HG02763 (cell line): ENCODE measurements around the gene FRAS1.

ENCODE experiments used
- ATAC-seq: cut with Tn5 transposase; IDR thresholded peaks from one replicate; pipeline ENCODE4 v1.9.1; 2021; ENCODE audit warnings: mild to moderate bottlenecking, moderate library complexity; ENCODE audit not compliant: unreplicated experiment

The FRAS1 gene

GRCh38 chr4:78565971-78566372, 508.8 kb downstream of the FRAS1 start:
- ATAC-seq, result no peak

GRCh38 chr4:78566834-78567499, 509.8 kb downstream of the FRAS1 start:
- peak; percentile 68 for ATAC-seq

GRCh38 chr4:78567500-78568060, 510.5 kb downstream of the FRAS1 start:
- ATAC-seq, result no peak

GRCh38 chr4:78568640-78569305, 511.6 kb downstream of the FRAS1 start:
- ATAC-seq, result peak; percentile 62

- no peak for ATAC-seq
Observed at GRCh38 chr4:78569306-78569821, 512.2 kb downstream of the FRAS1 start.

- ATAC-seq, result no peak
Observed at GRCh38 chr4:78570117-78570516, 513.0 kb downstream of the FRAS1 start.

- ATAC-seq, result no peak
Observed at GRCh38 chr4:78571804-78572203, 514.7 kb downstream of the FRAS1 start.

- ATAC-seq, result no peak
Observed at GRCh38 chr4:78578674-78579425, 521.7 kb downstream of the FRAS1 start.

- no peak for ATAC-seq
Observed at GRCh38 chr4:78581618-78582017, 524.5 kb downstream of the FRAS1 start.

- ATAC-seq, result no peak
Observed at GRCh38 chr4:78584863-78585547, 527.9 kb downstream of the FRAS1 start.

GRCh38 chr4:78585633-78586032, 528.5 kb downstream of the FRAS1 start:
- no peak for ATAC-seq

GRCh38 chr4:78588894-78589545, 531.9 kb downstream of the FRAS1 start:
- ATAC-seq, result no peak

GRCh38 chr4:78591404-78591803, 534.3 kb downstream of the FRAS1 start:
- no peak for ATAC-seq

- no peak for ATAC-seq
Observed at GRCh38 chr4:78592088-78592783, 535.1 kb downstream of the FRAS1 start.
